Endothelial cell of umbilical vein (primary cell): ENCODE measurements around the gene BIRC5. TPM values are rescaled to one million over a fixed set of nuclear protein-coding genes. Genes with fewer than 3 reads are reported as not detected.

Source experiments
- BruUV-seq: library from RNA; stranded (reverse); fragments of 400-500 nt; replicated peaks from 2 replicates; lab custom pipeline; 2021; lab: Mats Ljungman, UMichigan
- CTCF ChIA-PET: fragments of 300-600, 350-600 bp; sonication (Branson Sonifier 250); formaldehyde crosslinking; loops from one replicate; lab custom pipeline; 2021; ENCODE audit warnings: antibody characterized with exemption, inconsistent platforms; lab: Charles Lee
- POLR2A ChIA-PET: fragments of 300-600, 350-600 bp; sonication (Branson Sonifier 250); formaldehyde crosslinking; loops from one replicate; lab custom pipeline; 2021; ENCODE audit warnings: antibody characterized with exemption, inconsistent platforms; lab: Charles Lee
- DNase-seq: peaks from one replicate; pipeline ENCODE4 v3.0.0-alpha.2; 2011; ENCODE audit warnings: low read depth, low spot score
- FAIRE-seq: peaks from 2 replicates; lab custom pipeline; 2011; peaks lifted over from hg19 to GRCh38; lab: Jason Lieb, UNC
- H2AFZ ChIP-seq: 2 replicates; pipeline ENCODE4 v1.6.0; 2012; ENCODE audit warnings: low read depth, low read length, control low read depth, inconsistent platforms
- H3K27ac ChIP-seq: 2 replicates; pipeline ENCODE4 v1.5.1; 2011; ENCODE audit warnings: low read depth, mild to moderate bottlenecking, control low read depth, low read length, moderate library complexity; ENCODE audit not compliant: insufficient read depth
- H3K27me3 ChIP-seq, 2 experiments: 2 replicates each; pipeline versions ENCODE4 v1.6.0 to v1.6.1; 2011; ENCODE audit warnings: low read length in 2 of 2, mixed read lengths in 1 of 2; ENCODE audit not compliant: control insufficient read depth in 2 of 2, insufficient read depth in 2 of 2
- H3K36me3 ChIP-seq, 2 experiments: 2 replicates in 1 of 2; 3 replicates in 1 of 2; pipeline ENCODE4 v1.5.1; 2011; ENCODE audit warnings: low read length in 2 of 2, mild to moderate bottlenecking in 1 of 2, moderate library complexity in 1 of 2; ENCODE audit not compliant: control insufficient read depth in 2 of 2, insufficient read depth in 2 of 2; ENCODE audit errors: extremely low read depth in 1 of 2
- H3K4me1 ChIP-seq: 3 replicates; pipeline ENCODE4 v1.5.1; 2011; ENCODE audit warnings: mild to moderate bottlenecking, low read length; ENCODE audit not compliant: control insufficient read depth, insufficient read depth; ENCODE audit errors: extremely low read depth
- H3K4me2 ChIP-seq: 2 replicates; pipeline ENCODE4 v1.6.1; 2011; ENCODE audit warnings: low read length, control low read depth, mixed read lengths; ENCODE audit not compliant: insufficient read depth
- H3K4me3 ChIP-seq, 3 experiments: fragments of 200-600 bp in 1 of 3; sonication (generic), shearing (Covaris generic) in 1 of 3; replicated peaks in 1 of 3; 2 replicates each; pipeline ENCODE4 v1.5.1; 2011 to 2016; ENCODE audit warnings: control low read depth in 3 of 3, low read length in 3 of 3, mild to moderate bottlenecking in 2 of 3, inconsistent platforms in 1 of 3, low read depth in 1 of 3, moderate library complexity in 1 of 3; ENCODE audit not compliant: insufficient read depth in 1 of 3
- H3K79me2 ChIP-seq: 2 replicates; pipeline ENCODE4 v1.6.0; 2012; ENCODE audit warnings: low read length, inconsistent platforms; ENCODE audit not compliant: control insufficient read depth, insufficient read depth
- H3K9ac ChIP-seq: replicated peaks from 2 replicates; pipeline ENCODE3; 2011; ENCODE audit warnings: low read length, control low read depth; ENCODE audit not compliant: insufficient read depth; ENCODE audit errors: extremely low read depth
- H3K9me1 ChIP-seq: replicated peaks from 3 replicates; pipeline ENCODE4 v1.6.0; 2011; ENCODE audit warnings: mild to moderate bottlenecking, low read length; ENCODE audit not compliant: control insufficient read depth, insufficient read depth; ENCODE audit errors: extremely low read depth
- H3K9me3 ChIP-seq: replicated peaks from 2 replicates; pipeline ENCODE4 v1.5.1; 2012; ENCODE audit warnings: low read length, inconsistent platforms; ENCODE audit not compliant: control insufficient read depth, insufficient read depth
- H4K20me1 ChIP-seq: replicated peaks from 2 replicates; pipeline ENCODE3; 2011; ENCODE audit warnings: mild to moderate bottlenecking, low read length; ENCODE audit not compliant: control insufficient read depth, insufficient read depth; ENCODE audit errors: extremely low read depth
- CTCF ChIP-seq, 2 donors: IDR thresholded peaks; 1 replicate in 1 of 2; 2 replicates in 1 of 2; pipeline ENCODE4 v1.5.1; 2011; ENCODE audit warnings: low read length in 2 of 2, mild to moderate bottlenecking in 2 of 2, moderate library complexity in 2 of 2, control low read depth in 1 of 2, inconsistent platforms in 1 of 2, low read depth in 1 of 2; ENCODE audit not compliant: insufficient read depth in 1 of 2; ENCODE audit errors: extremely low read depth in 1 of 2
- EZH2 ChIP-seq: IDR thresholded peaks from 2 replicates; pipeline ENCODE4 v1.6.1; 2012; ENCODE audit warnings: borderline replicate concordance, low read depth, mild to moderate bottlenecking, moderate library complexity, low read length, inconsistent platforms; ENCODE audit not compliant: severe bottlenecking
- FOS ChIP-seq: IDR thresholded peaks from 2 replicates; pipeline ENCODE4 v1.6.1; 2011; ENCODE audit warnings: mild to moderate bottlenecking, low read length, moderate library complexity, borderline replicate concordance; ENCODE audit not compliant: insufficient read depth
- GATA2 ChIP-seq: IDR thresholded peaks from 2 replicates; pipeline ENCODE4 v1.7.0; 2011; ENCODE audit warnings: low read depth, mild to moderate bottlenecking, moderate library complexity, mixed read lengths, low read length; ENCODE audit not compliant: insufficient read length, insufficient read depth
- JUN ChIP-seq: IDR thresholded peaks from 2 replicates; pipeline ENCODE4 v1.6.1; 2011; ENCODE audit warnings: borderline replicate concordance, low read depth; ENCODE audit not compliant: insufficient read length, insufficient read depth
- MAX ChIP-seq: IDR thresholded peaks from 2 replicates; pipeline ENCODE4 v1.6.1; 2011; ENCODE audit not compliant: insufficient read depth, insufficient read length
- POLR2A ChIP-seq: IDR thresholded peaks from 2 replicates; pipeline ENCODE4 v1.6.1; 2012; ENCODE audit warnings: low read depth, mild to moderate bottlenecking, control low read depth, low read length
- POLR2AphosphoS5 ChIP-seq: IDR thresholded peaks from 2 replicates; pipeline ENCODE4 v1.6.1; 2012; ENCODE audit warnings: low read depth, mild to moderate bottlenecking, control low read depth, low read length, moderate library complexity; ENCODE audit not compliant: insufficient read depth
- dilution Hi-C: fragments of 300-500 bp; cut with MboI; formaldehyde crosslinking; loops from one replicate; pipeline ENCODE4 v1.15.0; 2019; ENCODE audit warnings: low sequenced_read_pairs; ENCODE audit not compliant: extremely low pct_ligation_motif_present
- intact Hi-C: fragments of 100-400 bp; cut with micrococcal nuclease; formaldehyde crosslinking; loops from one replicate; pipeline ENCODE4 v1.10.0; 2022
- polyA plus RNA-seq, 4 experiments: library from polyadenylated mRNA; depleted of rRNA in 3 of 4; stranded (reverse) in 3 of 4; unstranded in 1 of 4; fragments of >200 nt; gene quantifications; 2 replicates each; pipeline versions ENCODE4 v1.2.1 to v1.2.3, GENCODE V29; 2011 to 2012; ENCODE audit warnings: missing spikeins in 1 of 4
- total RNA-seq: library from RNA; stranded (reverse); gene quantifications from 2 replicates; pipeline ENCODE4 v1.2.3, GENCODE V29; 2021

Gene BIRC5
- total and polyA plus RNA-seq, 2 donors (not counting 3 experiments of a cell fraction or from before 2014, with no cell fraction given), result 32.8 to 74.6 TPM

- intact Hi-C loops, result no loop called here
- Histone ChIP-seq H3K4me1 (peaks cover 31% of the 10 kb centered on the region), H3K27ac (no peak overlapping the region), H3K4me2 (no peak overlapping the region), H3K9me1 (no peaks in the 10 kb centered on the region), H3K9me3 (no peaks in the 10 kb centered on the region), H2AFZ (no peak overlapping the region), H3K9ac (no peak overlapping the region), H3K79me2 (no peaks in the 10 kb centered on the region), H4K20me1 (no peaks in the 10 kb centered on the region), H3K4me3 (no peak overlapping the region), H3K27me3 (peaks cover 17 to 24% of the 10 kb centered on the region in 2 experiments), H3K36me3 (no peaks in the 10 kb centered on the region)
- TF ChIP-seq FOS (no peak), JUN (no peak), MAX (no peak), CTCF (IDR thresholded peaks at IDR 0.05; ENCODE audit: extremely low read depth in 1 of 2, insufficient read depth in 1 of 2, low read depth in 1 of 2, low read length in 2 of 2) (no peak), POLR2A (no peak), EZH2 (no peak), GATA2 (no peak), POLR2AphosphoS5 (no peak)
- BruUV-seq, result no TSS peak
- POLR2A ChIA-PET, result no interaction called here
- CTCF ChIA-PET, result interaction anchor here (1.0 to 5.6 kb wide), 2 partner anchors 23 to 27 kb away, joined by 3 to 39 read pairs; no protein-coding TSS in a partner anchor
- dilution Hi-C loops, result no loop called here
- no peak for DNase-seq
- no peak for FAIRE-seq
These were observed 13.4 kb downstream of the BIRC5 start for GRCh38 chr17:78227455-78227916.
